B cell (primary cell): ENCODE measurements around the gene RAD50. TPM values are rescaled to one million over a fixed set of nuclear protein-coding genes. Genes with fewer than 3 reads are reported as not detected.

Experiments used
- ATAC-seq: fragments of 200-7000 bp; cut with Tn5 transposase; one replicate; pipeline ENCODE4 v1.10.0; 2021; ENCODE audit warnings: low read depth, mild to moderate bottlenecking, moderate number of reproducible peaks, moderate library complexity
- CTCF ChIA-PET: fragments of 350-600 bp; sonication (Branson Sonifier 250); formaldehyde crosslinking; loops from one replicate; lab custom pipeline; 2021; ENCODE audit warnings: antibody characterized with exemption, inconsistent platforms; lab: Charles Lee
- POLR2A ChIA-PET: fragments of 350-600 bp; sonication (Branson Sonifier 250); formaldehyde crosslinking; loops from one replicate; lab custom pipeline; 2021; ENCODE audit warnings: antibody characterized with exemption; lab: Charles Lee
- DNase-seq: peaks from one replicate; pipeline ENCODE4 v3.0.0; 2013
- H2AFZ ChIP-seq: 2 replicates; pipeline ENCODE4 v1.6.1; 2012; ENCODE audit warnings: mild to moderate bottlenecking, low read depth, low read length; ENCODE audit not compliant: insufficient read depth, poor library complexity, severe bottlenecking
- H3K27ac ChIP-seq, 2 donors: 1 replicate in 1 of 2; 2 replicates in 1 of 2; pipeline ENCODE4 v1.5.1; 2012 to 2013; ENCODE audit warnings: low read length in 2 of 2, mild to moderate bottlenecking in 2 of 2, moderate library complexity in 1 of 2
- H3K27me3 ChIP-seq, 4 experiments: fragments of 200-600 bp in 1 of 4; sonication (generic) in 1 of 4; replicated peaks in 1 of 4; 1 replicate in 2 of 4; 2 replicates in 2 of 4; pipeline versions ENCODE4 v1.6.1 to v1.7.0; 2013 to 2016; ENCODE audit warnings: low read length in 3 of 4, mild to moderate bottlenecking in 2 of 4, mixed read lengths in 1 of 4, moderate library complexity in 1 of 4; ENCODE audit not compliant: insufficient read depth in 4 of 4, control insufficient read depth in 3 of 4; ENCODE audit errors: control extremely low read depth in 1 of 4
- H3K36me3 ChIP-seq, 2 experiments: replicated peaks in 1 of 2; 1 replicate in 1 of 2; 2 replicates in 1 of 2; pipeline versions ENCODE4 v1.6.1 to v1.7.1; 2013; ENCODE audit warnings: low read length in 1 of 2; ENCODE audit not compliant: insufficient read depth in 2 of 2, control insufficient read depth in 1 of 2; ENCODE audit errors: control extremely low read depth in 1 of 2, extremely low read depth in 1 of 2
- H3K4me1 ChIP-seq, 2 donors: fragments of 200-600 bp in 1 of 2; sonication (generic) in 1 of 2; 1 replicate in 1 of 2; 2 replicates in 1 of 2; pipeline versions ENCODE4 v1.5.1 to v1.6.1; 2013 to 2017; ENCODE audit warnings: low read length in 2 of 2; ENCODE audit not compliant: control insufficient read depth in 2 of 2, insufficient read depth in 2 of 2
- H3K4me2 ChIP-seq: replicated peaks from 2 replicates; pipeline ENCODE3; 2012; ENCODE audit warnings: mild to moderate bottlenecking, low read depth, low read length; ENCODE audit not compliant: poor library complexity, severe bottlenecking
- H3K4me3 ChIP-seq, 5 experiments: fragments of 200-600 bp in 1 of 5; sonication (generic) in 1 of 5; 1 replicate in 3 of 5; 2 replicates in 2 of 5; pipeline versions ENCODE4 v1.5.1 to v1.7.0; 2011 to 2016; ENCODE audit warnings: low read length in 4 of 5, mild to moderate bottlenecking in 4 of 5, low read depth in 2 of 5, control low read depth in 1 of 5, moderate library complexity in 1 of 5; ENCODE audit not compliant: insufficient read depth in 1 of 5; ENCODE audit errors: control extremely low read depth in 1 of 5, extremely low read depth in 1 of 5
- H3K79me2 ChIP-seq: fragments of 200-600 bp; sonication (generic); one replicate; pipeline ENCODE4 v1.6.0; 2016; ENCODE audit warnings: low read length; ENCODE audit not compliant: control insufficient read depth, insufficient read depth
- H3K9ac ChIP-seq: fragments of 200-600 bp; sonication (generic); 2 replicates; pipeline ENCODE4 v1.6.1; 2017; ENCODE audit warnings: mild to moderate bottlenecking, low read length, moderate library complexity
- H3K9me3 ChIP-seq, 3 donors: one replicate each; pipeline versions ENCODE4 v1.6.1 to v1.7.1; 2013; ENCODE audit warnings: low read length in 2 of 3; ENCODE audit not compliant: control insufficient read depth in 2 of 3, insufficient read depth in 1 of 3; ENCODE audit errors: control extremely low read depth in 1 of 3
- H4K20me1 ChIP-seq: 2 replicates; pipeline ENCODE4 v1.6.0; 2012; ENCODE audit warnings: mild to moderate bottlenecking, low read length; ENCODE audit not compliant: insufficient read depth, control insufficient read depth, poor library complexity, severe bottlenecking
- H3K27ac Mint-ChIP-seq: one replicate; pipeline ENCODE4 v1.8.0; 2021; ENCODE audit warnings: mixed read lengths
- H3K27me3 Mint-ChIP-seq: one replicate; pipeline ENCODE4 v1.8.0; 2021; ENCODE audit warnings: mixed read lengths
- H3K4me1 Mint-ChIP-seq: one replicate; pipeline ENCODE4 v1.8.0; 2021; ENCODE audit warnings: mixed read lengths
- H3K4me3 Mint-ChIP-seq: one replicate; pipeline ENCODE4 v1.8.0; 2021; ENCODE audit warnings: mixed read lengths
- H3K9me3 Mint-ChIP-seq: one replicate; pipeline ENCODE4 v1.8.0; 2022; ENCODE audit warnings: mixed read lengths; ENCODE audit not compliant: insufficient read depth
- EZH2 ChIP-seq: IDR thresholded peaks from 2 replicates; pipeline ENCODE4 v1.6.1; 2012; ENCODE audit warnings: borderline replicate concordance, low read depth, mild to moderate bottlenecking, moderate library complexity, low read length; ENCODE audit not compliant: insufficient read depth, poor library complexity, severe bottlenecking
- WGBS: methylation state at CpG from one replicate; pipeline ENCODE4 v1.1.5; 2013; ENCODE audit warnings: missing lambda C conversion rate; ENCODE audit not compliant: insufficient coverage; 5-methylcytosine and 5-hydroxymethylcytosine counted together
- intact Hi-C: fragments of 100-400 bp; cut with micrococcal nuclease; formaldehyde crosslinking; loops from one replicate; pipeline ENCODE4 v1.10.0; 2022
- polyA plus RNA-seq: library from polyadenylated mRNA; depleted of rRNA; stranded (reverse); fragments of >200 nt; gene quantifications from 2 replicates; pipeline ENCODE4 v1.2.3, GENCODE V29; 2012
- total RNA-seq, 2 donors: library from RNA; stranded (reverse); fragments of 120-200 nt in 1 of 2; gene quantifications; 1 replicate in 1 of 2; 2 replicates in 1 of 2; pipeline versions ENCODE4 v1.2.3 to v1.2.4, GENCODE V29; 2013 to 2022
- TF ChIP-seq, protein P1 (sequence below): fragments of 200-600 bp; IDR thresholded peaks from one replicate; pipeline ENCODE4 v1.8.0; 2022; ENCODE audit warnings: antibody characterized with exemption, mild to moderate bottlenecking

The RAD50 gene
- total and polyA plus RNA-seq, 2 donors (not counting 1 experiment from before 2014, with no cell fraction given): 11.2 to 32.7 TPM

DNA sequence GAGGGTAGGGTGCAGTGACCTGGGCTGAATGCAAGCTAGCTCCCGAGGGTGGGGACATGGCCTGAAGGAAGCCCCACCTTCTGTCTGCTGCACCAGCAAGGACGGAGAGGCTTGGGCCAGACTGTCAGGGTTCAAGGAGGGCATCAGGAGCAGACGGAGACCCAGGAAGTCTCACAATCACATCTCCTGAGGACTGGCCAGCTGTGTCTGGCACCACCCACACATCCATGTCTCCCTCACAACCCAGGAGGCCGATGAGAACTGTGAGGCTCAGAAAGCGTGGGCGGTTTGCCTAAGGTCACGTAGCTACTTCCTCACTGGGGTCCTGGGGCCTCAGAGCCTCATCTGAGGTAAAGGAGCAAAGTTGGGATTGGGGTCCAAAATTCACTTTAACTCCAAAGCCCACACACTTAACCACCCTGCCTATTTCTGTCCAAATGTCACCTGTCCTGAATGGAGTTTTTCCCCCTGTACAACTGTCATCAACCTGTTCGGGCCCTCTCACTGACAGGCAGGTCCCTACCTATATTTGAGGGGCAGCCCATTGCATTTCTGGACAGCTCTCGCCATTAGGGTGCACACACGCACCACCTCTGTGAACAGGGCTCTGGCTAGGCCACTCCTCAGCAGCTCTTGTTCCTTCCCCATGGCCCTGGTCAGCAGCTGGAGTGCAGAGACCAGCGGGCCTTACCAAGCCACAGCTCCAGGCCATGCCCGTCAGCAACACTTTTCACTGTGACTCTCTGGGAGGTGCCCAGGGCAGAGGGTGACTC lies 104.6 kb downstream of the RAD50 start:
- Mint-ChIP-seq H3K4me3 (no peak overlapping the region), H3K27ac (no peak overlapping the region), H3K9me3 (no peaks in the 10 kb centered on the region), H3K4me1 (peaks cover 36% of the 10 kb centered on the region), H3K27me3 (peaks cover 17% of the 10 kb centered on the region)
- Histone ChIP-seq H3K79me2 (no peaks in the 10 kb centered on the region), H2AFZ (no peak overlapping the region), H3K27ac (no peak overlapping the region), H4K20me1 (no peaks in the 10 kb centered on the region), H3K4me1 (peaks cover 5 to 22% of the 10 kb centered on the region in 2 donors), H3K4me3 (no peak overlapping the region), H3K4me2 (no peak overlapping the region), H3K9ac (no peak overlapping the region), H3K27me3 (peaks cover 0 to 22% (median 6%) of the 10 kb centered on the region in 4 experiments), H3K36me3 (no peaks in the 10 kb centered on the region), H3K9me3 (peaks cover 0 to 7% (median 0%) of the 10 kb centered on the region in 3 donors)
- WGBS: 91% methylated on average over 8 of the region's 12 CpGs
- ChIA-PET CTCF (interaction anchor here (1.3 to 2.0 kb wide), 2 partner anchors 159 to 161 kb away, joined by 3 to 7 read pairs; no protein-coding TSS in a partner anchor), POLR2A (no interaction called here)
- ATAC-seq (peak; percentile 29), DNase-seq (no peak)
- intact Hi-C loops: no loop called here
- TF ChIP-seq, protein P1, sequence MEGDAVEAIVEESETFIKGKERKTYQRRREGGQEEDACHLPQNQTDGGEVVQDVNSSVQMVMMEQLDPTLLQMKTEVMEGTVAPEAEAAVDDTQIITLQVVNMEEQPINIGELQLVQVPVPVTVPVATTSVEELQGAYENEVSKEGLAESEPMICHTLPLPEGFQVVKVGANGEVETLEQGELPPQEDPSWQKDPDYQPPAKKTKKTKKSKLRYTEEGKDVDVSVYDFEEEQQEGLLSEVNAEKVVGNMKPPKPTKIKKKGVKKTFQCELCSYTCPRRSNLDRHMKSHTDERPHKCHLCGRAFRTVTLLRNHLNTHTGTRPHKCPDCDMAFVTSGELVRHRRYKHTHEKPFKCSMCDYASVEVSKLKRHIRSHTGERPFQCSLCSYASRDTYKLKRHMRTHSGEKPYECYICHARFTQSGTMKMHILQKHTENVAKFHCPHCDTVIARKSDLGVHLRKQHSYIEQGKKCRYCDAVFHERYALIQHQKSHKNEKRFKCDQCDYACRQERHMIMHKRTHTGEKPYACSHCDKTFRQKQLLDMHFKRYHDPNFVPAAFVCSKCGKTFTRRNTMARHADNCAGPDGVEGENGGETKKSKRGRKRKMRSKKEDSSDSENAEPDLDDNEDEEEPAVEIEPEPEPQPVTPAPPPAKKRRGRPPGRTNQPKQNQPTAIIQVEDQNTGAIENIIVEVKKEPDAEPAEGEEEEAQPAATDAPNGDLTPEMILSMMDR: no peak
- TF ChIP-seq EZH2: no peak

DNA sequence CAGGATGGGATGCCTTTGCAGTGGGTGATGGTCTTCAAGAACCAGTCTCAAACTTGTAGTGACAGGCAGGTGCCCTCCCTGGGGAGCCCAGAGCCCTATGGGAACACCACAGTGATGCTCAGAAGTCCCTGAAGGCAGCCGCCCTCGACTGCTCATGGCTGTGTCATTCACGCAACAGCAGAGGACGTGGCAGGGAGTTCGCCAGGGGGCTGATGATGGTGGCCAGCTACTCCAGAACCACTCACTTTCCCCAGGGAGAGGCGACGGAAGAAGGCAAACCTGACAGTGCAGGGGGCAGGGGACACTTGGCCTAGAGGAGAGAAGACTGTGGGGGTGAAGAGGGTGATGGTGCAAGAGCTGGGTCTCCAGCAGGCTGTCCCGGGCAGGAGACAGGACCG lies 105.2 kb downstream of the RAD50 start:
- H3K9me3 ChIP-seq: peaks cover 0 to 4% (median 0%) of the 10 kb centered on the region in 3 donors
- H2AFZ ChIP-seq: no peak overlapping the region
- no peak overlapping the region for H3K4me3 ChIP-seq
- H3K9ac ChIP-seq: no peak overlapping the region
- H3K4me1 Mint-ChIP-seq: peaks cover 30% of the 10 kb centered on the region
- no CpG with 5 or more reads among the region's 9 CpGs for WGBS
- TF ChIP-seq EZH2: no peak
- TF ChIP-seq, protein P1: no peak
- DNase-seq (no peak), ATAC-seq (peak; percentile 29)
- intact Hi-C loops: no loop called here
- no peaks in the 10 kb centered on the region for H3K79me2 ChIP-seq
- H4K20me1 ChIP-seq: no peaks in the 10 kb centered on the region
- no peak overlapping the region for H3K27ac ChIP-seq
- H3K27me3 ChIP-seq: peaks cover 0 to 16% (median 1%) of the 10 kb centered on the region in 4 experiments
- no peaks in the 10 kb centered on the region for H3K9me3 Mint-ChIP-seq
- no peak overlapping the region for H3K27ac Mint-ChIP-seq
- H3K4me2 ChIP-seq: no peak overlapping the region
- peaks cover 11% of the 10 kb centered on the region for H3K27me3 Mint-ChIP-seq
- H3K4me3 Mint-ChIP-seq: no peak overlapping the region
- H3K4me1 ChIP-seq: peaks cover 0 to 16% of the 10 kb centered on the region in 2 donors
- ChIA-PET CTCF (interaction anchor here (2.0 kb wide), 1 partner anchor 158 kb away, joined by 7 read pairs; no protein-coding TSS in a partner anchor), POLR2A (no interaction called here)
- H3K36me3 ChIP-seq: no peaks in the 10 kb centered on the region
